Forelimb muscle (tissue), 1 donor: ENCODE results near the gene CAVIN4. TPM values are rescaled to one million over a fixed set of nuclear protein-coding genes. Genes with fewer than 3 reads are reported as not detected.

Experiments used
- DNase-seq: peaks from one replicate; pipeline ENCODE4 v3.0.0-alpha.2; 2013; ENCODE audit warnings: low read depth
- polyA plus RNA-seq: library from polyadenylated mRNA; unstranded; fragments of 120-200 nt; gene quantifications from one replicate; pipeline ENCODE4 v1.2.1, GENCODE V29; 2013; ENCODE audit not compliant: insufficient read length

The CAVIN4 gene
- polyA plus RNA-seq = 276 TPM

- DNase-seq = no peak
These were observed at the start of gene CAVIN4 for GRCh38 chr9:100577776-100578448. Gene CAVIN4 (plus strand): TSS chr9:100578079. CDS start chr9:100578144, 65 bp downstream.

- peak; percentile 5 for DNase-seq
These were observed 43.5 kb upstream of the CAVIN4 start for GRCh38 chr9:100534401-100534800.

GRCh38 chr9:100540327-100540726, 37.6 kb upstream of the CAVIN4 start:
- no peak for DNase-seq

- no peak for DNase-seq
These were observed 28.8 kb upstream of the CAVIN4 start for GRCh38 chr9:100549048-100549447.

- DNase-seq = no peak
These were observed 22.9 kb upstream of the CAVIN4 start for GRCh38 chr9:100554935-100555401.

- no peak for DNase-seq
These were observed 22.4 kb upstream of the CAVIN4 start for GRCh38 chr9:100555471-100555870.

- no peak for DNase-seq
These were observed 20.8 kb upstream of the CAVIN4 start for GRCh38 chr9:100557053-100557452.

- no peak for DNase-seq
These were observed 16.6 kb upstream of the CAVIN4 start for GRCh38 chr9:100561256-100561655.

GRCh38 chr9:100567856-100568255, 10.0 kb upstream of the CAVIN4 start:
- no peak for DNase-seq

GRCh38 chr9:100573655-100574260, 4.1 kb upstream of the CAVIN4 start:
- DNase-seq = no peak

GRCh38 chr9:100575006-100575405, 2.9 kb upstream of the CAVIN4 start:
- DNase-seq = no peak

- no peak for DNase-seq
These were observed 2.0 kb upstream of the CAVIN4 start for GRCh38 chr9:100575765-100576386.

- DNase-seq = no peak
These were observed 731 bp downstream of the CAVIN4 start for GRCh38 chr9:100578610-100579009.

GRCh38 chr9:100579665-100580064, 1.8 kb downstream of the CAVIN4 start:
- DNase-seq = no peak

- no peak for DNase-seq
These were observed 2.4 kb downstream of the CAVIN4 start for GRCh38 chr9:100580257-100580656.

GRCh38 chr9:100581081-100581480, 3.2 kb downstream of the CAVIN4 start:
- no peak for DNase-seq

- DNase-seq = no peak
These were observed 3.8 kb downstream of the CAVIN4 start for GRCh38 chr9:100581661-100582060.

- no peak for DNase-seq
These were observed 5.3 kb downstream of the CAVIN4 start for GRCh38 chr9:100583014-100583802.

- DNase-seq = no peak
These were observed 7.1 kb downstream of the CAVIN4 start for GRCh38 chr9:100584951-100585350.

- DNase-seq = no peak
These were observed 8.2 kb downstream of the CAVIN4 start for GRCh38 chr9:100586093-100586492.

- no peak for DNase-seq
These were observed 9.5 kb downstream of the CAVIN4 start for GRCh38 chr9:100587375-100587774.

GRCh38 chr9:100589582-100589981, 11.7 kb downstream of the CAVIN4 start:
- DNase-seq = no peak
